HG02973 (cell line): ENCODE measurements around the gene RBM33.
"Not testable (repeated sequence)": the region's sequence is repeated elsewhere in the genome, so short reads cannot be mapped to it uniquely, and the experiment has no call there.

Experiments
- ATAC-seq: cut with Tn5 transposase; IDR thresholded peaks from one replicate; pipeline ENCODE4 v1.9.1; 2021; ENCODE audit warnings: moderate library complexity; ENCODE audit not compliant: unreplicated experiment

RBM33 gene

DNA sequence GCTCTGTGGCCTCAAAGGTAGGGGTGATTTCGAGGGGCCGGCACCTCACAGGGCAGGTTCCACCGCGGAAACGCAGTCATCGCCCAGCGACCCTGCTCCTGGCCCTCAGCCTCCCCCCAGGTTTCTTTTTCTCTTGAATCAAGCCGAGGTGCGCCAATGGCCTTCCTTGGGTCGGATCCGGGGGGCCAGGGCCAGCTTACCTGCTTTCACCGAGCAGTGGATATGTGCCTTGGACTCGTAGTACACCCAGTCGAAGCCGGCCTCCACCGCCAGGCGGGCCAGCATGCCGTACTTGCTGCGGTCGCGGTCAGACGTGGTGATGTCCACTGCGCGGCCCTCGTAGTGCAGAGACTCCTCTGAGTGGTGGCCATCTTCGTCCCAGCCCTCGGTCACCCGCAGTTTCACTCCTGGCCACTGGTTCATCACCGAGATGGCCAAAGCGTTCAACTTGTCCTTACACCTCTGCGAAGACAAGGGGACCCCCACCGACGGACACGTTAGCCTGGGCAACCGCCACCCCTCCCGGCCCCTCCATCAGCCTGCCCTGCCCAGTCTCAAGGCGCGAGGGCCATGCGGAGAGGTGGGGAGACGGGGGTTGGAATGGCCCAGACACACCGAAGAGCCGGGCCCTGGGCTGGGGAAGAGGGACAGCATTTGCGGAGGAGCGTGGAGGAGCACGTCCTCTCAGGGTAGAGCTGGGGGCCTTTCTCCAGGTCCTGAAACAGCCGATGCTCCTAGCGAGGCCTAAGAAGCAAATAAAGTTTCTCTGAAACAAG, 161.8 kb downstream of the RBM33 start:
- ATAC-seq = no peak

DNA sequence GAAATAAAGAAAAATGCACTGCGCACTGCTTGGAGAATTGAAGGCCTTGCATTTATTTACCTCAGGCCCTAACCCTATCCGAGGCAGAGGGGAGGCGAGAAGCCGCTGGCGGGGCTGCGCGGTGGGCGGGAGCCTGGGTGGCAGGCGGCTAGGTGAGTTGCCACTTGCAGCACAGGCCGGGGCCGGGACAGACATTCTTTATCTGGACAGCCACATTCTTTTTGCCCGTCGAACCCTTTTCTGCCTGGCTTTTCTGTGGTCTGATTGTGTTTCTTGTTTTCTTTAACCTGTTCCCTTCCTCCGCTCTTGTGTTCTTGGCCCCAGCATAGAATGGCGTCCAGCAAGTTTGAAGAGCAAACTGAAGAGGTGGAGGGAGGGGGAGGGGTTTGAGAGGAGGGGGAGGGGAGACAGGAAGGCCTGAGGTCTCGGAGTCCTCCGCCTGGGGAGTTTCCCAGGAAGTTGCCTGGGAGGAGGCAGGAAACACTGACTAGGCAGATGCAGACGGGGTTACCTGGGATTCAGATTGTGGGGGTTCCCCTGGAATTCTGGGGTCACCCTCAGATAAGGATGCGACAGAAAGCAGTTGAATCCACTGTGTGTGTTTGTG, 162.7 kb downstream of the RBM33 start:
- no peak for ATAC-seq

DNA sequence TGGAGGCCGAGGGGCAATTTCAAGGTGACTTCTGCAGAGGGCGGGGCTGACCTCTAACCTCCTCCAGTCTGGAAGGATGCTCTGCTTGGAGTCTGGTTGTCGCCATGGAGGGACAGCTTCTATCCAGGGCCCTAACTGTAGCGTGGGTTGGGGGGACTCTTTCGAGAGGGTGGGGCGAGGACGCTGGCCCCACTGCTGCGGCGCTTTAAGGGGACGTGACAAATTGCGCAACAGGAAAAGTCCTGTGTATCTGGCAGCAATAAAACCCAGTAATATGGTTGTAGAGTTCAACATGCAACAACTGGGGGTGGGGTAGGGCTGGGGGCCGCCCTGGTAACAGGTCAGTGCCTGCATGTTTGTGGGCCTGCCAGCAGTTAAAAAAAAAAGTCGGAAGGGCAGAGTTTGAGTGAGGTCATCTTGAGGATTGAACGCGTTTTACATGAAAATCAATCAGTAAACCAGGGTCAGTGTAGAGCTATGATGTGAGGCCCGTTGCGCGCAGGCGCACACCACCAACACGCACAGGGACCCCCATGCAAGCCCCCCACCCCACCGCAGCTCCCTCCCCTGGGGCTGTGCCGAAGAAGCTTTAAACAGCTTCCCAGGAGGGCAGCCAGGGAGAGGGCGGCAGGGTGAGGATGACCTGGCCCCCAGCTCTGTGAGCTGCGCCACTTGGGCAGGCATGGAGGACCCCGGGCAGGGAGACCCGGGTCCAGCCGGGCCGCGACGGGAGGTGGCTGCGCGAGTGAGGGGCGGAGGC, 163.5 kb downstream of the RBM33 start:
- no peak for ATAC-seq

DNA sequence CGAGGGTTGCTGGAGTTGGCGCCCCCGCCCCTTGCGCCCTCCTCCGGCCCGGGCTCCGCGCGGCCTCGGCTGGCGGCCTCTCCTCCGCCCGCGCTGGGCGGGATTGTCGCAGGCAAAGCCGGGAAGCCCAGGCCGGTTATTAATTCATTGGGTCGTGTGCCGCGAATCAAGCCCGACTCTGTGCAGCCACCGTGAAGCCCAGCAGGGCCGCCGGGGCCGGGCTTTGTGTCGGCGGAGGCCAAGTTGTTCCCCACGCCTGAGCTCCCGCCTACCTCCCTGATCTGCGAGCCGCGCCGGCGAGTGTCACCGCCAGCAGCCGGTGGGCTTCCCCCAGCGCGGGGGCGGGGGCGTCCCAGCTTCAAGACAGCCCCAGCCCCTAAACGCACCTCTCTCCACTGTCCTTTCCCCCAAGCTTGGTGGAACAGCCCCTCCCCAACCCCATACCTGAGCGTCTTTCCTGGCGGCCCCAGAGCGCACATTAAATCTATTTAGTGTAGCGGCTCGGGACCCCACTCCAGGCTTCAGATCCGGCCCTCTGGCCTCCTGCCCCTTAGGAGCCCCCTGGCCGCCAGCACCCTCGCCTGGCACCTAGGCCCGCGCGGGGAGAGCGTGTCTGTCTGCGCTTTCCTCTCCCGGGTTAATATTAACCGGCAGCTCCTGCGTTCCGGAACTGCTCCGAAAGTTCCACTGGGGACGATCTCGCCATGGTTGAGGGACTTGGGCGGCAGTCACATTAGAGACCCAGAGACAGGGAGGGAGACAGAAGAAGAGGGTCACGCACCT, 164.3 kb downstream of the RBM33 start:
- no peak for ATAC-seq

DNA sequence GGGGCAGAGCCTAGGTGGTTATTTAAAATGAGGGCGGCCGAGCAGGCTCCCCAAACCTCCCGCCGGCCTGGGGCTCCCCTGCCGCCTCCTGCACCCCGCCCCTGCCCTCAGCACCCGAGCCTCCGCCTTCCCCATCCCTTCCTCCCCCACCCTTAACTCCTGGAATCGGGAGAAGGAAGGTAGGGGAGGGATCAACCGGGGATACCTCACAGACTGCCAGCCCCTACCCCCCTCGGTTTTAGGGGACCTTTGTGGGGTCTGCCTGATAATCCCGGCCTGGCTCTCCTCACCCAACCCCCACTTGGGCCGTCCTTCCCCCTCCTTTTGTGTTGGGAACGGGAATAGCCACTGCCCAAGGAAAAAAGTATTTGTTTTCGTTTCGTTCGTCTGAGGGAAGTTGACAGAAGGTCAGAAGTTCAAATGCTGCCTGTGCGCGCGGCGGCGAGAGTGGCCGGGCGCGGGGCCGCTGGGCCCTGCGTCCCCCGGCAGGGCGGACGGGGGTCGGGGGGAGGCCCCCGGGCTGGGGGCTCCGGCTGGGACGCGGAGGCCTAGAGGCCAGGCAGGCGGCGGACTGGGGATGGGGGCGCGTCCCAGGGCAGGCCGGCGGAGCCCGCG, 165.0 kb downstream of the RBM33 start:
- ATAC-seq = no peak

DNA sequence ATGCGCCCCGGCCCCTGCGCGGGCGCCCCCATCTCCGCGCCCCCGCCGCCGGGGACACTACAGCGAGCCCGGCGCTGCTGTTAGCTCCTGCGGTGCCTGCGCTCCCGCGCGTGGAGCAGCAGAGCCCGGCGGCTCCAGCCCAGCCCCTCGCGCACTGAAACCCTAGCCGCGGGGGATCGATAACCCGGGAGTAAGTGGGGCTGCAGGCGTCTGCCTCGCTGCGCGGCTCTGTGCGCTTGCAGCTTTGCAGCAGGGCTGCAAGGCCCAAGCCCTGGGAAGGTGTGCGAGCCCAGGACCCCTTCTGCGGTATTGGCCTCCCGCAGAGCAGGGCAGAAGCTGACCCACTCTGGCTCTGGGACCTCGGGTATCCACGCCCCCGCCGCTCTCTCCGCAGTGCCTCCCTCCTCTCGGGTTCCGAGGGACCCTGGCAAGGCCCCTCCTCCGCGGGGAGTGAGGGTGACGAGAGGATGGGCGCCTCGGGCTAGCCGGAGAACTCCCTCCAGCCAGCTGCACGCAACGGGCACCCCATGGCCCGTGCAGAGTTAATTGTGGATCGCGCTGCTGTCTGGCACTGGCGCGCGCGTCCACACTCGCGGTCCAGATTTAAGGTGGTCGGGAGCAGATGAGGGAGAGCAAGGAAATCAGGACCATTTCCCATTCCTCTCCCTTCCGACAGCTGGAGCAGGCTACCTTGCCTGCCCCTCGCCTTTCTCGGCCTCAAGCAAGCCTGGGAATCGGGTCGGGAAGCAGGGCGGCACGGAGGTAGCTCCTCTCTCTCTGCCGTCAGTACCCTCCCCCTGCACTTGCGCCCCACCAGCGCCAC, 165.7 kb downstream of the RBM33 start:
- no peak for ATAC-seq

DNA sequence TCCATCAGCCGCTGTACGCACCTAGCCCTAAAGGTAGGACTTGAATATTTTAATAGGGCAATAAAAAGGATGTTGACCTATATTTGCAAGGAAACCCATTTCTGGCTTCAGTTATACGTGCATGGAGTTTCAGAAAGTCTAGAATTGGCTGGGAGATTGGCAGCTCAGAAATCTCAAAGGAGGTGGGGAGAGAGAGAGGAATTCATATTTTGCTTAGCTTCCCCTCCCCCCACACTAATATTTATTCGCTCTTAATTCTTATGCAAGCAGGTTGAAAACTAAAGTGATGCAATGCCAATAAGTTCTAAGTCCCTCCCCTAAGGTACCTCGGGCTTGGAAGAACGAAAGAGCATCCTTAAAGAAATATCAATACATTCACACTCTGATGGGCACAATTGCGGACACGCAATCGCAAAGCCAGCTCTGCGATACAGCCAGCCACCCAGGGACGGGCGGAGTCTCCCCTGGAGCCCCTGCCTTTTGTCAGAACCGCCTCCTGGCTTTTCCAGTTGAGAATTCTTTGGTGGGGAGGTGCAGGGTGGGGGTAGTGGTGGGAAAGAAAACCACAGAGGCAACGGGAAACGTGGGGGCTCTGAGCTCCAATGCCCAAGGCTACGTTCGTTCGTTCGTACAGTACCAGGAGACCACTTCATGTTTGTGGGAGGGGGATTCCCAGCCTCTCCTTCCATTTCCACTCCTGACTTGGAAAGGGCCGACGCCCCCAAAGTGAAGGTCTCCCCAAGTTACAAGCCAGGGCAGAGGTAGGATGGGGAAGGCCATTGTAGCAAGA, 166.5 kb downstream of the RBM33 start:
- no peak for ATAC-seq

DNA sequence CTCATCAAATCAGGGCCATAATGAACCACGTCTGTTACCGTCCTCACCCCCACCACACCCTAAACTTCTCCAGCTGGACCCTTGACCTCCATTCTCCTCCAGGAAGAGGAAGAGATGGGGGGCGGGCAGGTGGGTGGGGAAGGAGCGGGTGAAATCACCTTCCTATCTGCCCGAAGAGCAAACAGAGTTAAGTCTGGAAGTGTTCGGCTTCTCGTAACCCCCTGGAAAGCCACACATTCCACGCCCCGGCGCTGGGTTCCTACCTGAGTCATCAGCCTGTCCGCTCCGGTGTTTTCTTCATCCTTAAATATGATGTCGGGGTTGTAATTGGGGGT, 167.1 kb downstream of the RBM33 start:
- ATAC-seq = no peak

DNA sequence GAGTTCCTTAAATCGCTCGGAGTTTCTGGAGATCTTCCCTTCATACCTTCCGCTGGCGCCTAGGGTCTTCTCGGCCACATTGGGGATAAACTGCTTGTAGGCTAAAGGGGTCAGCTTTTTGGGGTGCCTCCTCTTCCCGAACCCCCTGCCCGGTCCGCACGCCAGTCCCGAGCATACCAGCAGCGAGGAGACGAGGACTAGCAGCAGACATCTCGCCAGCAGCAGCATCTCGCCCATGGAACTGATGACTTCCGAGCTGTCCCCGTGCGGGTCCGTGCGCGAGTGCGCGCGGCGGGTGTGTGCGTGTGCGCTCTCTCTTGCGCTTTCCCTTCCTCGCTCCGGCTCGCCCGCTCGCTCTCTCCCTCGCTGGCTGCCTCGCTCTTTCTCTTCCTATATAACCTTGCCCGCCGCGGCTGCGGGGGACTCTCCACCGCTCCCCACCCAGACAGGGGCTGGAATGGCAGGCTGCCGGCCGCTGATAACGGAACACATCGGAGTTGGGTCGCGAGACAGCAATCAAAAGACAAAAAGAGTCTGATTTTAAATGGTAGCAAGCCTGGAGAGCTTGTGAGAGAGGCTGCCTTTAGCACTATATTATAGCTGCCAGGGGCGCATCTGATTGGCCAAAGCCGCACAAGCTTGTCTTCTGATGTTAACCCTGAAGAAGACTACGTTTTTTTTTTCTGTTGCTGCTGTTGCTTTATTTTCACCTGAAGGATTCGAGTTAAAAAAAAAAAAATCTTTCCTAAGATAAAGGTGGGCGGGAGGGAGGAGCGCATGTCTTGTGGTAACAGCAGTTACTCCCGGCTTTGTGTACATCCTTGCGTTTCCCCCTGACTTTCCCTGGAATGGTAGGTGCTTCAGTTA, 167.7 kb downstream of the RBM33 start, which contains the start of gene SHH:
SHH (minus strand) TSS at position 569 of the 867 bp plus-strand sequence; CDS start at position 228, 341 bp downstream.
- ATAC-seq = no peak

DNA sequence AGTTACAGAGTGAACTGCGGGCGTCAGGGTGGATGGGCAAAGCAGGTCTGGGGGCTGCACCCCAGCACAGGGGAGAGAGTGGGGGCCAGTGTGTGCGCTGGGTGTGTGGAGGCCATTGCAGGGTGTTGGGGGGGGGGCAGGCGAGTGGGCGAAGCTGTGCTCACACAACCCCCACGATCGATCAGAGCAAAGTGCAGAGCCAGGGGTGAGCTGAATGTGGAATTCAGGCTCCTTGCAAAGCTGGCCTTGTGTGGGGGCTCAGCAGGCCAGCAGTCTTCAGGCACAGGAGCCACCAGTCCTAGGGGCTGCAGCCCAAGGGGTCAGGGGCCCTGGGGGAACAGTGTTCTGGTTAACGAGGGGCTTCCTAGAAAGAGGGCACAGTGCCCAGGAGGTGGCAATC, 168.7 kb downstream of the RBM33 start:
- ATAC-seq = no peak

DNA sequence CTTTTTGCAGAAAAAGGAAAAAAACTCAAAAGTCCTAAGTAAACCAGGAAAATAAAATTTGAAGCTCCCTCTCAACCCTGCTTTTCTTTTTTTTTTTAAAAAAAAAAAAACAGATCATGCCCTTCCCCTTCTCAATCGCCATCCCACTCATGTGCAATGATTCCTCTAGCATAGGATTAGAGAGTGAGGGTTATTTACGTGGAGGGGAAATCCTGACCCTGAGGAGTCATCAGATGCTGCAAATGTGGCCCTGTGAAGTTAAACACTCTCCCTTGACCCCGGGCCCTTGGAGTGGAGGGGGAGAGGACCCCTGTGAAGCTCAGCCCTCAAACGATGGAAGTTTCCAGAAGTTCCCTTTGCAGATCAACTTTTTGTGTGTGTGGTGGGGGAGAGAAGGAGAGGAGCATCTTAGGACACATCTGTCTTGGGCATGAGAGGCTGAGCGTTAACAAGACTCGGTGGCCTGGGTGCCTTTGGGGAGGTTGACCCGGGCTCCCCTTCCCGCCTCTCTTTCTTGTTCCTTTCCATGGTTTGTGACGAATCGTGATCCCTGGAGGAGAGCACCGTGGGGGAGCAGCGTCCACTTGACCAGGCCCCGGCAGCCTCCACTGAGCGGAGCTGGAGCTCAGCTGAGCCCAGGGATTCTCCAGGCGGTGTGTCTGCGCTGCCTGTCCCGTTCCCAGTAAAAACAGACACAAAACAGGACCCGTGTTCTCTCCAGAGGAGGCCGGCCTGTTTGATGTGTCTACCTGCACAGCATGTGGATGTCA, 169.3 kb downstream of the RBM33 start:
- no peak for ATAC-seq

DNA sequence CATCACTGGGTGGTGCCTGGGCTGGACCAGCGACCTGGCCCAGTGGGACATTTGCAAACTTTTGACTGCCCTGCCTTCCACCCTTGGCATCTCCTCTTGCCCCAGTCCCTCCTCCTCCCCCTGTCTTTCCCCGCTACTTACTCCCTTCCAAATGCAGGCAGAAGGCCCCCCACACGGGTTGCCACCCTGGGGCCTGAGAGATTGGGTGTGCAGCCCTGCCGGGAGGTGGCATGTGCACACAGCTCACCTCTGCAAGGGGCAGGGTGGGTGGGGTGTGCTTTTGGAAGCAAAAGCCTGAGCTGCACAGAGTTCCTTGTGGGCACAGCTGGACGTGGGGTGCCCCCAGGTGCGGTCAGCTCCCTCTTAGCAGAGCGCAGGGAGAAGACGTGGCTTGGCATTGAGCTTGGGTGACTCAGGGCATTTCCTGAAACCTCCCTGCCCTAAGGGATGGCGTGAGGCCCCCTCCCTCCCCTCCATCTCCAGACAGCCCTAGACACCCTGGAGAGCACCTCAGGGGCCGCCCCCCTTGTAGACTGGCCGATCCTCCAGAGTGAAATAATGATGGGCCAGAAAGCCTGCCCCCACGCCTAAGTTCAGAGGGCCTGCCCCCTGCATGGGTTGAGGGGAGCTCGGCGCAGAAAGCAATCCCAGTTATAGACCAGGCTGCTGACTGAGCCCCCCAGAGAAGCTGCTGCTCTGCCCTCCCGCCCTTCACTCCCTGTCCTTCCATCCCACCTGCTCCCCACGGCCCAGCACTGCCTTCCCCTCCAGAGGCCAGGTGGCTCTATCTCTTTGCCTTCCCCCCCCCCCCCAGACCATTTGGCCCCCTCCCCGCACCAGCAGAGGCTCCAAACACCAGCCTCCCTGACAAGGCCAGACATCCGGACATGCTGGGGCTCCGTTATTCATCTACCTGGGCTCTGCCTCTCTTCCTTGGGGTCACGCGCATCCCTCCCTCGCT, 170.1 kb downstream of the RBM33 start:
- ATAC-seq = no peak

DNA sequence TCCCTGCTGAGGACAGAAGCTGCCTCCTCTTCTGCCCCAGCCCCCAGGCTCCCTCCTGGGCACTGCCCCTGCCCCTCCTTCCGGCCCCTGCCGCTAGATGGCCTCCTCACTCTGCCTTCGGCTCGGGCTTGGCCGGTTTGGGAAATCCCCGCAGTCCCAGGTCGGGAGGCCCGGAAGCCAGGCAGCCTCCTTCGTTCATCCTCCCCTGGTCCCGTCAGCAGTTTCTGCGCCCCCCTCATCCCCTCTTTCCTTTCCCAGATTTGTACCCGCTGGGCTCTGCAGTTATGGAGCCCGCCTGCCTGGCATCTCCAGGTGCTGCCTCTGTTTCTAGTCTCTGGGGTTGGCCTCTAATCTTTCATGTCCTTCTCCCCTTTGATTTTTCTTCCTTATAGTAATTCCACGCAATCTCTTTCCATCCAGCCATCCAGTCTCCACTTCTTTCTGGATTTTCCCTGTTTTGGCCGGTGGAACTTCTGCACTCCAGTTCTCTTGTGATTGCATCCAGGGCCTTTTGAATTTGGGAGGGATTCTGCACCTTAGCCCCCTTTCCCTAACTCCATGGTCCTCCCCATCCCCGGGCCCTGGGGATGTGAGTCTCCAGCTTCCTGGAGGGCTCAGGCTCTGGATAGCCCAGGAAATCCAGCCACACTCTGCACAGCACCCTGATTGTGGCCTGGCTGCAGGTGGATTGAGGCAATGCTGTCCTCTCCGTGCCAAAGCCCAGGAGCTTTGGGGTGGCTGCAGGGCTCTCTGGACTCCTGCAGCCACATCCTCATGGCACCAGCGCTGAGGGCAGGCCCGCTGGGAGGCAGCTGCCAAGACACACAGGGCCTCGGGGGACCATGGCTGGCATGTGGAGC, 171.1 kb downstream of the RBM33 start:
- ATAC-seq = peak; percentile 81

DNA sequence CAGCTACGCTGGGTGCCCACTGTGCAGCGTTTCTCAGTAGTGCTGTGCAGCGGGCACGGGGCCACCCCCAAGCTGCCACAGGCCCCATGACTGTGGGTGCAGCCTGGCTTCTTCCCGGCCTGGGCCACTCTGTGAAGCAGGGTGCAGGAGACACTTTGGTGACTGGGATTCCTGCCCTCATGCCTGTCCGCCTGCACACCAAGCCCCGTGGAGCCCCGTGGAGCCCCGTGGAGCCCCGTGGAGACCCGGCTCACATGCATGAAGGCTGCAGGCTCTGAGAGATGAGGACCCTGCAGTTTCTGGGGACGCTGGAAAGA, 171.7 kb downstream of the RBM33 start:
- ATAC-seq = no peak

DNA sequence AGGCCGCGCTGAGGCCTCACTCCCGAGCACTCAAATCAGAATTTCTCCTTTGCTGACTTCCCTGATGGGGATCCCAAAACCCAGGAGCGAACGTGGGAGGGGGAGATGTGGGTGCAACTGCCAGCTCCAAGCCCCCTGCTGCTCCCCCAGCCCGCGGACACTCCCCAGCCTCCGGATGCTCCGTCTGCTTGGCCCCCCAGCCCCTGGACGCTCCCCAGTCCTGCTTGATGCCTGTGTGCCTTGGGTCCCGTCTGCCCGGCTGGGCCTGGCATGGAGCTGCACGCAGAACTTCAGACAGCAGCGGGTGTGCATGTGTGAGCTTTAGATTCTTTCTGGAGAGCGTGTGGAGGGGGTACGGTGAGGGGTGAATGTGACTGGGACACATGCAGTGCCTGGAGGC, 172.5 kb downstream of the RBM33 start:
- no peak for ATAC-seq

DNA sequence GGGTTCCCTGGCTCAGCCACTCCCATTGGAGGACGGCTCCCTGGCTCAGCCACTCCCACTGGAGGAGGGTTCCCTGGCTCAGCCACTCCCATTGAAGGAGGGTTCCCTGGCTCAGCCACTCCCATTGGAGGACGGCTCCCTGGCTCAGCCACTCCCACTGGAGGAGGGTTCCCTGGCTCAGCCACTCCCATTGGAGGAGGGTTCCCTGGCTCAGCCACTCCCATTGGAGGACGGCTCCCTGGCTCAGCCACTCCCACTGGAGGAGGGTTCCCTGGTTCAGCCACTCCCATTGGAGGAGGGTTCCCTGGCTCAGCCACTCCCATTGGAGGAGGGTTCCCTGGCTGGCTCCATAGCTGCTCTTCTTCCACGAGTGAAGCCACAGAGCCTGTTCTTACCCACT, 173.1 kb downstream of the RBM33 start:
- ATAC-seq = not testable (repeated sequence)
